ENCODE data around the gene DDX10.
A peak's percentile ranks its signal among the peaks of the same experiment; 100 is the strongest.
"Not testable (repeated sequence)": the region's sequence is repeated elsewhere in the genome, so short reads cannot be mapped to it uniquely, and the experiment has no call there.

Gene DDX10

DNA sequence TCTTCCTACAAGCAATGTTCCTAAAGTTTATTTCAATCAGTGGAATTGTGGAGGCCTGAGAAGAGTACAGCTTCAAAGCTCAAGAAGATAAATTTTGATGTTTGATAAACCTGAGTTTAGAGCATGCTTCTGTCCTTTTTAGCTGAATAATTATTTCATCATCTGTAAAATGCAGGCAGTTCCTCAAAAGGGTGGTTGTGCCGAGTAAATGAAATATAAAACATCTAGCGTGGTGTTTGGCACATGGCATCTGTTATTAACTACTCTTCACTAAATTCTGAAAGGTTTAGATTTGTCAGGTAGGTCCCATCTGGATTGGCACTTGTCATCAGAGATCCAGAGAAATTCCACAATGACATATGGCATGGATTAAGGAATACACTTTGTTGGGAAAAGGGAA is 155.1 kb downstream of the DDX10 start:
- DNase-seq: no peak

DNA sequence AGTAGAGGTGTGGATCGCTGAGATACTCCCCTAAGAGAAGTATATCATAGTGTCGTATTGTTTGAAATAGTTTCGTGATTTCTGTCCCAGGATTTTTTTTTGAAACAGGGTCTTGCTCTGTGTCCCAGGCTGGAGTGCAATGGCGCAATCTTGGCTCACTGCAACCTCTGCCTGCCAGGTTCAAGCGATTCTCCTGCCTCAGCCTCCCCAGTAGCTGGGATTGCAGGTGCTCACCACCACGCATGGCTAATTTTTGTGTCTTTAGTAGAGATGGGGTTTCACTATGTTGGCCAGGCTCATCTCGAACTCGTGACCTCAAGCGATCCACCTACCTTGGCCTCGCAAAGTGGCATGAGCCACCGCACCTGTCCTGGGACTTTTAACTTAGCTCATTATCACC is 159.1 kb downstream of the DDX10 start:
- not testable (repeated sequence) for DNase-seq

GRCh38 chr11:108824545-108824944 is 159.7 kb downstream of the DDX10 start:
- DNase-seq: no peak

GRCh38 chr11:108825381-108825780 is 160.5 kb downstream of the DDX10 start:
- no peak for DNase-seq

- DNase-seq: no peak
These were observed 161.3 kb downstream of the DDX10 start for GRCh38 chr11:108826136-108826535.

GRCh38 chr11:108835624-108836023 is 170.8 kb downstream of the DDX10 start:
- DNase-seq: no peak

GRCh38 chr11:108836541-108836940 is 171.7 kb downstream of the DDX10 start:
- DNase-seq: no peak

GRCh38 chr11:108838102-108838791 is 173.4 kb downstream of the DDX10 start:
- no peak for DNase-seq

- DNase-seq: no peak
These were observed 173.9 kb downstream of the DDX10 start for GRCh38 chr11:108838792-108839105.

GRCh38 chr11:108846009-108846408 is 181.1 kb downstream of the DDX10 start:
- no peak for DNase-seq

DNA sequence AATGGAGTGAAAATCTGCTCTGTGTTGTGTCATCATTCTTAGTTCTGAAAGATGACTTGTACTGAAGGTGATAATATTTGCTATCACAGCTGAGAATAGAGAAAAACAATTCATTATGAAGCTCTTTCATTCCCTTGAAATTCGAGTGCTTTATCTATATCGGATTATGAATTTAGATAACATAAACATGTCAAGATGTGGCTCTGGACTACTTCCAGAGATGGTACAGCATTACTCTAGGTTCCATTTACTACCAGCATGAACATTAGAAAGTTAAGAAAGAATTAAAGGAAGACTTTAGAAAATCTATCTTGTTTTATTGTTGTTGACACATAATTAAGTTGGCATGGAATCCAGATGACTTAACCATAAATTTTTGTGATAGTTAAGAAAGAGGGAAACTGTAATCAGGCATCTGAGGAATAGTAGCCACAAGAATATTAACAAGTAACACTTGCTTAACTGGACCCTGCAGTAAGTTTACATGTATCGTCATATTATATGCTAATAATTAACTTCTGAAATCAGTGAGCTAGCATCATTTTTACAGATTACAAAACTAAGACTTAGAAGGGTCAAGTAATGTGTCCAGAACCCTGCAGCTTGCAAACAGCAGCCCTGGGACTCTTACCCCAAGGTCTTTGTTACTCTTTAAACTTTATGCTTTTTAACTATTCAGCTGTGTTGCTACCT is 182.6 kb downstream of the DDX10 start:
- DNase-seq: no peak

DNA sequence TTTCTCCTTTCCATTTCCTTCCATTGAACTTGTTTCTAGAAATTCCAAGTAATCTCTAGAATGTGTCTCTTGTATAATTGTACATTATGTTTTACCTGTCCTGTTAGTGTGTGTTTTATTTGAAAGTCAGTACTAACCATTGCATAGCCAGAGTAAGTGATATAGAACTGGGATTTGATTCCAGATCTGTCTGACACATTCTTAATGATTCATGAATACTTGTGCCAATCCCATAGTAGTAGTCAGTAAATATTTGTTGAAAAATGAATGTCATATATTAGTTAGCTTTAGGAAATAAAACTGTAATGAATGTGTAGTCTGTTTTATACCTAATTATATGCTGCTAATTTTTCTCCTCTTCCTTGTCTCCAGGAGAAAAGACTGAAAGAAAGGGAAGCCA is 186.9 kb downstream of the DDX10 start:
- DNase-seq: no peak

- no peak for DNase-seq
These were observed 187.8 kb downstream of the DDX10 start for GRCh38 chr11:108852701-108853100.

GRCh38 chr11:108853151-108853550 is 188.3 kb downstream of the DDX10 start:
- DNase-seq: no peak

DNA sequence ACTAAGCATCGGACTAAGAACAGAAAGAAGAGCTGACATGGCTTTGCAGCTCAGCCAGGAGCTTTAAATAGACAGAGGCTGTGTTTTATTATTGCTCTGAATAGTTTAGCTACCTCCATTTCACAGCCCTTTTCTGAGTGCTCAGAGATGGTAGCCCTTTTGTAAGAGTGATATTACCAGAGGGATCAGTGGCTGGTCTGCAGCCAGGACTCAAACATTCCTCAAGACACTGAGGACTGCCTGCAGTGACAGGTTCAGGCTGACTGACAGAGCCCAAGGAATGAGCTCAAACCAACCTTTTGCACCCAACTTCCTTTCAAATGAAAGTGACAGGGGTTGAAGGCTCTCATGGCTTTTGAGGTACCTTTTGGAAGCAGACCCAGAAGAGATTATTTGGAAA is 189.0 kb downstream of the DDX10 start:
- DNase-seq: peak in 1 of 51 donors; percentile 6

- no peak for DNase-seq
These were observed 189.5 kb downstream of the DDX10 start for GRCh38 chr11:108854346-108854745.

- DNase-seq: no peak
These were observed 192.5 kb downstream of the DDX10 start for GRCh38 chr11:108857382-108857781.

DNA sequence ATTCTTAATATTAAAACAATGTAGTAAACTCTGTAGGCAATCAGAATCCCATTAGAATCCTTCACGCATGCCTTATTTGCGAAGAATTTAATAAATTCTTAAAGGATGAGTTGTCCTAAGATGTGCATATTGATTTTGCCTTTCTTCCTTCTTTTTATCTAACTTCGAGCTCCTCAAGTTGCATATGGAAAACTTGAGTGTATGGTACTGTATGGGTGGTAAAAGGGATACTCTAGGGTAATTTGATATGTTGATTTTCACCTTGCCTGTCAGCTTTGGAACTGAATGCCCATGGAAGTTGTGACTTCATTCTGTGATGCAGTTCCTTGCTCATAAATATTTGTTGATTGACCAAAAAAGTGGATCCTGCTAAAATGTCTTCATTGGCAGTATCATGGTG is 193.8 kb downstream of the DDX10 start:
- DNase-seq: no peak

DNA sequence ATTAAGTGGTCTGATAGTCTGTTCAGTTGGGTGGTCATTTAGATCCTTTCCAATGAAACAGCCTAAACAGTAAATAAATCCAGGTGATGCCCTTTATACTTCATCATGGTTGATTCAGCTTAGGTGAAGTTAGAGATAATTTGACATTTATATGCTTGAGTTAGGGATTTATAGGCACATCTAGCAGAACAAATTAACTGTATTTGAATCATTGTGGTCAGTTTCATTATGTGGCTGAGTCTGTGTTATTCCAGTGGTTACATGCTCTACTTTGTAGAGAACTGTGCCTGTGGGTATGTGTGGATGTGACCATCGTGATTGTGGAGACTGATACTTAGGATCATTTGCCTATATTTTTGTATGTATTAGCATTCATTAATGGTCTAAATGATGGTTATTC is 194.6 kb downstream of the DDX10 start:
- no peak for DNase-seq

- peak in 2 of 51 donors; percentile 2 for DNase-seq
These were observed 198.7 kb downstream of the DDX10 start for GRCh38 chr11:108863528-108863927.

DNA sequence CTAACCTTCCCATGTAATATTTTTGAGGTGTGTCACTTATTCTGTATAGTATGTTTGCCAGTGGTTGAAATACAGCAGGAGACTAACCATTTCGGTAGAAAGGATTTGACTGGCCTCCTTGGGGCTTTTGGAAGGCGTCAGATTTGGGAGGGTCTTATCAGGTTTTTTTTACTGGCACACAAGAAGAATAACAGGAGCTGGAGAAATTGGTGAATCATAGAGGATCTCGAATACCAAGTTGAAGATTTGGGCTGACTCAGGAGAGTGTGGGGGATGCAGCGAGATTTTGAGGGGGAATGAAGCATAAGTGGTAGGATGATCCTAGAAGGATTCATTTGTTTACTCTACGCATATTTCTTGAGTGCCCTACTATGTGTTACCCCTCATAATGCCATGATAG is 200.5 kb downstream of the DDX10 start:
- no peak for DNase-seq

DNA sequence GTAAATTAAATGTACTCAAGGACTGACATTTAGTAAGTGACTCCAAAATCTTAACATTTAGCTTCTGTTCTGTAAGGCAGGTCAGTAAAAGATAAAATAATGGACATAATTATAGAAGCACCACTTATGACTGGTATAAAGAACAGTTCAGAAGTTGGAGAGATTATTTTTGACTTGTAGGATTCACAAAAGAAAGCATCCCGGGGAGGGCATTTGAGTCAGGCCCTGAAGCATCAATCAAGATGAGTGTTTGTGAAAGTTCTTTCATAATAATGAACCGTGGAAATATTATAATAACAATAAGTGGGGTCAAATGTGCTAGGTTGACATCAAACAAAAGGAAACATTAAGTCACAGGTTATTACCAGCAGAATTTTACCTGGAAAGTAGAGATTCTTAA is 201.9 kb downstream of the DDX10 start:
- no peak for DNase-seq

- no peak for DNase-seq
These were observed 205.6 kb downstream of the DDX10 start for GRCh38 chr11:108870373-108871020.

Data from hypothalamus (tissue), 51 donors.